Central memory CD4-positive, alpha-beta T cell (primary cell): ENCODE measurements around the gene PDRG1.
"Not testable (repeated sequence)": the region's sequence is repeated elsewhere in the genome, so short reads cannot be mapped to it uniquely, and the experiment has no call there.

Source experiments
- DNase-seq: peaks from one replicate; pipeline ENCODE4 v3.0.0; 2022

The PDRG1 gene

GRCh38 chr20:31966991-31967655 lies 15.3 kb upstream of the PDRG1 start:
- no peak for DNase-seq

DNA sequence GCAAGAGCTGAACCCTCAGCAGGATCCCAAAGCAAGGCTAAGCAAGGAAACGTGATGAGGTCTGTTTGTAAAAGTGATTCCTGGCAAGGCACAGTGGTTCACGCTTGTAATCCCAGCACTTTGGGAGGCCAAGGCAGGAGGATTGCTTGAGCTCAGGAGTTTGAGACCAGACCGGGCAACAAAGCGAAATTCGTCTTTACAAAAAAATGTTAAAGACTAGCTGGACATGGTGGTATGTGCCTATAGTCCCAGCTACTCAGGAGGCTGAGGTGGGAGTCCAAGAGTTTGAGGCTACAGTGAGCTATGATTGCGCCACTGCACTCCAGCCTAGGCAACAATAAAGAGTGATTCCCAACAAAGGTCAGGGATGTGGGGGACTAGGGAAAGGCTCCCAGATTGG lies 12.0 kb upstream of the PDRG1 start:
- DNase-seq = no peak

GRCh38 chr20:31962761-31963160 lies 10.9 kb upstream of the PDRG1 start:
- no peak for DNase-seq

DNA sequence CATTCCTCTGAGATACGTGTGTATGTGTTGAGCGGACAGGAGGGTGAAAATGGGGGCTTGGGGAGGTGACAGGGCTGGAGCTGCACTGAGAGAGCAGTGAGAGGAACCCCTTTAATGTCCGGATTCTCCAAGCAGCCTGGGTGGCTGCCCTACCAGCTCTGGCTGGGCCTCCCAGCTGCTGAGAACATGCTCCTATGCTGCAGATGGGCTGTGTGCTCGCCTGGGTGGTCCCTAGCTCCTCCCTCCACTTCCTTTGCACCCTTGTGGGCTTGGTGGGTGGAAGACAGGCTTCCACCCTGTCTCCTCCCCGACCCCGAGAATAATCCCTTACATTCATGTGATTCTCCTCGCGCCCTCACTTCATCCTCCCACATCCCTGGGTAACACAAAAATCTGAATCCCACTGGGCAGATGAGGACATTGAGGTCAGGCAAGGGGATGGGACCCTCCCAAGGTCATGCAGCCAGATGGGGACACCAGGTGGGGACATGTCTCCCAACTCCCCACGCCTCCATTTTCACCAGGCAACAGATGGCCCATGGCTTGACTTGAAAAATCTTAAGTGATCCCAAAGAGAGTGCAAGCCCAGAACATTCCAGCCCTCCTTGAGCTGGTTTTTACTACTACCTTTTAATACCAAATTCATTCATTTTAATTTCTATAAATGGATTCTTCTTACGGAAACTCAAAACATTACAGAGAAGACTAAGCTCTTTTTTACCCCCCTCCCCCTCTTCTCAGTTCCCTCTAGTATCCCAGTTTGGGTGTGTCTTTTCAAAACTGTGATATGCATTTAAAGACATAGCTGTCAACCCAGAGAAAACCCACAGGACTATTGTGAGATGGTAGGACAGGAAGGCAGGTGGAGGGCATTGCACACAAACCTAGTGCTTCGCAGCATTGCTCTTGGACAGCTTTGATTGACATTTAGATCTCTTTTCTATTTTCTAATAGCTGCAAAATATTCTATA lies 5.0 kb upstream of the PDRG1 start:
- DNase-seq = no peak

GRCh38 chr20:31954500-31954899 lies 2.7 kb upstream of the PDRG1 start:
- DNase-seq = no peak

DNA sequence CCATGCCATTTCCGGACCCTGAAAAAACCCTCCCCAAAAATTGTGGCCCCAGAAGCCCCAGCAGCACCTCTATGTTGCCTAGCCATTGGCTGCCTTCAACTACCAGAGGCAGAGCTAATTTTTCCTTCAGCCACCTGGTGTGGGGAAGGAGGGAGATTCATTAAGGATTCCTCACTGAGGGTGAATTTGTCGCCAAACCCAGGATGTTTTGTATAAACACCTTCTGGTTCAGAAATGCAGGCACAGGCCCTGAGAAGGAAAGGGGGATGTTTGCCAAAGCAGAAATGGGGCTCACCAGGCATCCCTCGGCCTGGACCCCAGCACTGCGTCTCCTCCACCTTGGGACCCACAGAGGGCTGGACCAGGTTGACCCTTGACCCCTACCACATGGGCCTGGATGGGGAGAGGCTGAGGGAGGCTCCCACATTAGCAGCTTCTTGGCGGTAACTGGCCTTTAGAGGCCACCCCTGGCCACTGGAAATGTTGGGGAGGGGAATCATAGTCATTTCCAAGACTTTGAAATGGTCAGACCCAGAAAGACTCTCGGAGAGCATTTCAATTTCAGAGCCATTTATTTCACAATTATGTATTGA lies 1.8 kb upstream of the PDRG1 start:
- DNase-seq = no peak

DNA sequence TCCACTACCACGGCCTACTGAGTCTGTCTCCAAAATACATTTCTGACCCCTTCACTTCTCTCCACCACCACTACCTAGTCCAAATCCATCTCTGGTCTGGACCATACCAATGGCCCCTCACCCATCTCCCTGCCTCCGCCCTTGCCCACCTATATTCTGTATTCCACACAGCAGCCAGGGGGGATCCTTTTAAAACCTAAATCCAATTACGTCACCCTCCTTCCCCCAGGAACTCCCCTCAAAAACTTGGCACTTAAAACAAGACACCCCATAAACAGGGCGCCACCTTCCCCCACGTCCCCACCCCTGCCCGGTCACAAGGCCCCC lies 680 bp downstream of the PDRG1 start:
- DNase-seq = no peak

GRCh38 chr20:31949877-31950646 lies 1.8 kb downstream of the PDRG1 start:
- no peak for DNase-seq

DNA sequence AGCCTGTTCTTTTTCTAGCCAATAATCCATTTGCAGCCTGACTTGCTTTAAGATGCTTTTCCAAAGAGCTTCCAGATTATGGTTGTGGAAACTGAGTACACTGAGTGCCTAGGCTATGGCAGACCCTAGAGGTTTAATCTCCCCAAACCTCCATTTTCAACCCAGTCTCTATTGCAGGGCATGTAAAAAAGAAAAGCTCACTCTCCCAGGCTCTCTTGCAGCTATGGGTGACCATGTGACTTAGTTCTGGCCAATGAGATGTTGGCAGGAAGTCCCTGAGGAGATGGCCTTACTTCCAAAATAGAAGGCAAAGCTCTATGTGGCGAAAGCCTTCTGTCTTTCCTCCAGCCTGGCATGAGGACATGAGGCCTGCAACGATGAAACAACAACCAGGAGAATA lies 3.8 kb downstream of the PDRG1 start:
- no peak for DNase-seq

DNA sequence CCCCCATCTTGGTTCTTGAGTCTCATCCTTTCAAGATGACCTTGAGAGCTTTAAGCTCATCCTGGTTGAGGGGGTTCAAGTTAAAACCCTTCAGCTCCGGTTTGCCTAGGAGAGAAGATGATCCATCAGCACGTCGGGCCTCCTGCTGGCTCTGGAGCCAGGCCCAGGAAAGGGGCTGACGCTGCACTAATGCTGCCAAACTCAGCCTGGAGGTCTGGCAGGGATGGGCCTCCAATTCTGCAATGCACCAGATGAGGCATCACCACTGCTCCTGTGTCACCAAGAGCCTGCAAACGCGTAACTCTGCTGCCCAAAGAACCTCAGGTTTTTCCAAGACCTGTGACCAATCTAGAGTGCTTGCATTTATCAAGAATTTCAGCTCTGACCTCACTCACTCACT lies 6.1 kb downstream of the PDRG1 start:
- no peak for DNase-seq

- DNase-seq = no peak
Observed at GRCh38 chr20:31945319-31945718, 6.5 kb downstream of the PDRG1 start.

GRCh38 chr20:31943052-31943471 lies 8.8 kb downstream of the PDRG1 start:
- DNase-seq = no peak

DNA sequence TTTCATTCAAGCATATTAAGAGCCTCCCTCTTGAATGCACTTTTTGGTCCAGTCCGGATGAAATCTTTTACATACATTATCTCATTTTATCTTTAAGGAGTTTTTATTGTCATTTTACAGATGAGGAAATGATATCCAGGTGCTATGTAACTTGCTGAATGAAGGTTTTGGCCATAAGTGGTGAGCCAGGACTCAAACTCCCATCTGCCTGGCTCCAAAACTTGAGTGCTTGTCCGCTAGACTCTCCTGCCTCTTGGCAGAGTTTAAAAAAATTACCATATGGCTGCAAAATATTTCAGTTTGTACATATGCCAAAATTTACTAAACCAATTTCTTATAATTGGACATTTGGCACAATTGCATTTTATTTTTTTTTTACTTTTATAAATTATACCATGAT lies 12.2 kb downstream of the PDRG1 start:
- DNase-seq = no peak

- no peak for DNase-seq
Observed at GRCh38 chr20:31937820-31938219, 14.0 kb downstream of the PDRG1 start.

DNA sequence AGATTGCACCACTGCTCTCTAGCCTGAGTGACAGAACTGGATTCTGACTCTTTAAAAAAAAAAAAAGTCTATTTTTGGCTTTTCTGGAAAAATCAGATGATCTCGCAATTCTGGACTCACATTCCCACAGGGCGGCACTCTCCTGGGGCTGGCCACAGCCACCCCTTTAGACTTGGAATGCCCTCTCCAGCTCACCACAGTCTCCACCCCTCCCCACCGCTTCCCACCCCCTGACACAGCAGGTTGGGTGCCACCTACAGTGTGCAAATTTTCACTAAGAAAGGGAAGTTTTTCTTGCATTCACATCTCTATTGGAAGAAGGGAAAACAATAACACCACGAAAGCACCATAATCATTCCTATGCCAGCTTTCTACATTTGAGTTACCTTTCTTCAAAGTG lies 15.4 kb downstream of the PDRG1 start:
- DNase-seq = no peak

- DNase-seq = no peak
Observed at GRCh38 chr20:31934968-31935764, 16.7 kb downstream of the PDRG1 start.

GRCh38 chr20:31934491-31934890 lies 17.4 kb downstream of the PDRG1 start:
- DNase-seq = no peak

DNA sequence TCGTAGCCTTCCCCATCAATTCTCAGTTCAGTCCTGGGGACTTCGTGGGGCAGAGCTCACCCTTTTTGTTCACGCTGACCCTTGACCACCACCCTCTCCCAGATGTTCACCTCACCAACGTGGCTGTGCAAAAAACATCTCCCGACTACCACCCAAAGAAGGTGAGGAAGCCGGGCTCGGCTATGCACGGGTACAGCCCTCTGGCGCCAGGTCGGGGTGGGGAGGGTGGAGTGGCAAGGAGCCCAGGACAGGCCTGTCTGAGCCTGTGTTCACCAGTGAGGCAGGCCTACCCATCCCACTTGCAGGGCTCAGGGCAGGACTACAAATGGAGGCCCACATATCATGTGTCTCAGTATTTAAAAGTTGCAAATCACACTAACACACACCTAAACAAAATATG lies 18.1 kb downstream of the PDRG1 start:
- no peak for DNase-seq

- no peak for DNase-seq
Observed at GRCh38 chr20:31930779-31931178, 21.1 kb downstream of the PDRG1 start.

DNA sequence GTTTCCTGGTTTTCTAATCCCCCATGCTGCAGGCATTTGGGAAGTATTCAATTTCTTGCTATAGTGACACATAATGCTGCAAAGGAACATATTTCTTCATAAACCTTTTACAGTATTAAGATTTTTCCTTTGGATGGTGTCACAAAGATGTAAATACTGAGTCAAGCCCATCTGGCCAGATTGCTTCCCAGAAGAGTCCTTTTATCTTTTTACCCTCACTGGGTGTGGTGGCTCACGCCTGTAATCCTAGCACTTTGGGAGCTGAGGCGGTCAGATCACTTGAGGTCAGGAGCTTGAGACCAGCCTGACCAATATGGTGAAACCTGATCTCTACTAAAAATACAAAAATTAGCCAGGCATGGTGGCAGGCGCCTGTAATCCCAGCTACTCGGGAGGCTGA lies 22.2 kb downstream of the PDRG1 start:
- DNase-seq = not testable (repeated sequence)

DNA sequence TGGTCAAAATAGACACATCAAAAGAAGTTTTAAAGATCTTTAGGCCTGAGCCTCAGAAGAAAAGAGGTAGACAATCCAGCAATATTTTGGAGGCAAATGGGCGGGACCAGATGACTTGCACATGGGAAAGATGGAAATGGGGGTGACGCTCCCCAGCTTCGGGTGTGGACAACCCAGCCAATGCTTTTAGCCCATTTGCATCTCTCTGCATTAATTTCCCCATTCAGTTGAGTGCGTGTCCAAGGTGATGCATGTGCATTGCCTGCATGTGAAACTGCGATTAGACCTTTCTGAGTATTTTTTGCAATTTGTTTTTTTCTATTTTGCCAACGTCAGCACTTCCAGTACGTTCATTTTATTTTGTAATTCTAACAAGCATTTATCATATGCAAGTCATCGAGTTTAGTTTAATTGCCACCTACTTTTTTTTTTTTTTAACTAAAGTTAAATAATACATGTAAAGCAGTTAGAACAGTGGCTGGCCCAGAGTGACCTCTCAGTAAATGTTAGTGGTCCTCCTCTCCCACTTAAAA lies 24.2 kb downstream of the PDRG1 start:
- DNase-seq = no peak

- no peak for DNase-seq
Observed at GRCh38 chr20:31926493-31926892, 25.4 kb downstream of the PDRG1 start.
